Endothelial cell of umbilical vein (primary cell): ENCODE measurements around the gene GPR150. TPM values are rescaled to one million over a fixed set of nuclear protein-coding genes. Genes with fewer than 3 reads are reported as not detected.

Experiments
- BruUV-seq: library from RNA; stranded (reverse); fragments of 400-500 nt; replicated peaks from 2 replicates; lab custom pipeline; 2021; lab: Mats Ljungman, UMichigan
- CTCF ChIA-PET: fragments of 300-600, 350-600 bp; sonication (Branson Sonifier 250); formaldehyde crosslinking; loops from one replicate; lab custom pipeline; 2021; ENCODE audit warnings: antibody characterized with exemption, inconsistent platforms; lab: Charles Lee
- POLR2A ChIA-PET: fragments of 300-600, 350-600 bp; sonication (Branson Sonifier 250); formaldehyde crosslinking; loops from one replicate; lab custom pipeline; 2021; ENCODE audit warnings: antibody characterized with exemption, inconsistent platforms; lab: Charles Lee
- DNase-seq: peaks from one replicate; pipeline ENCODE4 v3.0.0-alpha.2; 2011; ENCODE audit warnings: low read depth, low spot score
- FAIRE-seq: peaks from 2 replicates; lab custom pipeline; 2011; peaks lifted over from hg19 to GRCh38; lab: Jason Lieb, UNC
- H2AFZ ChIP-seq: 2 replicates; pipeline ENCODE4 v1.6.0; 2012; ENCODE audit warnings: low read depth, low read length, control low read depth, inconsistent platforms
- H3K27ac ChIP-seq: 2 replicates; pipeline ENCODE4 v1.5.1; 2011; ENCODE audit warnings: low read depth, mild to moderate bottlenecking, control low read depth, low read length, moderate library complexity; ENCODE audit not compliant: insufficient read depth
- H3K27me3 ChIP-seq, 2 experiments: 2 replicates each; pipeline versions ENCODE4 v1.6.0 to v1.6.1; 2011; ENCODE audit warnings: low read length in 2 of 2, mixed read lengths in 1 of 2; ENCODE audit not compliant: control insufficient read depth in 2 of 2, insufficient read depth in 2 of 2
- H3K36me3 ChIP-seq, 2 experiments: 2 replicates in 1 of 2; 3 replicates in 1 of 2; pipeline ENCODE4 v1.5.1; 2011; ENCODE audit warnings: low read length in 2 of 2, mild to moderate bottlenecking in 1 of 2, moderate library complexity in 1 of 2; ENCODE audit not compliant: control insufficient read depth in 2 of 2, insufficient read depth in 2 of 2; ENCODE audit errors: extremely low read depth in 1 of 2
- H3K4me1 ChIP-seq: 3 replicates; pipeline ENCODE4 v1.5.1; 2011; ENCODE audit warnings: mild to moderate bottlenecking, low read length; ENCODE audit not compliant: control insufficient read depth, insufficient read depth; ENCODE audit errors: extremely low read depth
- H3K4me2 ChIP-seq: 2 replicates; pipeline ENCODE4 v1.6.1; 2011; ENCODE audit warnings: low read length, control low read depth, mixed read lengths; ENCODE audit not compliant: insufficient read depth
- H3K4me3 ChIP-seq, 3 experiments: fragments of 200-600 bp in 1 of 3; sonication (generic), shearing (Covaris generic) in 1 of 3; replicated peaks in 1 of 3; 2 replicates each; pipeline ENCODE4 v1.5.1; 2011 to 2016; ENCODE audit warnings: control low read depth in 3 of 3, low read length in 3 of 3, mild to moderate bottlenecking in 2 of 3, inconsistent platforms in 1 of 3, low read depth in 1 of 3, moderate library complexity in 1 of 3; ENCODE audit not compliant: insufficient read depth in 1 of 3
- H3K79me2 ChIP-seq: 2 replicates; pipeline ENCODE4 v1.6.0; 2012; ENCODE audit warnings: low read length, inconsistent platforms; ENCODE audit not compliant: control insufficient read depth, insufficient read depth
- H3K9ac ChIP-seq: replicated peaks from 2 replicates; pipeline ENCODE3; 2011; ENCODE audit warnings: low read length, control low read depth; ENCODE audit not compliant: insufficient read depth; ENCODE audit errors: extremely low read depth
- H3K9me1 ChIP-seq: replicated peaks from 3 replicates; pipeline ENCODE4 v1.6.0; 2011; ENCODE audit warnings: mild to moderate bottlenecking, low read length; ENCODE audit not compliant: control insufficient read depth, insufficient read depth; ENCODE audit errors: extremely low read depth
- H3K9me3 ChIP-seq: replicated peaks from 2 replicates; pipeline ENCODE4 v1.5.1; 2012; ENCODE audit warnings: low read length, inconsistent platforms; ENCODE audit not compliant: control insufficient read depth, insufficient read depth
- H4K20me1 ChIP-seq: replicated peaks from 2 replicates; pipeline ENCODE3; 2011; ENCODE audit warnings: mild to moderate bottlenecking, low read length; ENCODE audit not compliant: control insufficient read depth, insufficient read depth; ENCODE audit errors: extremely low read depth
- CTCF ChIP-seq, 2 donors: IDR thresholded peaks; 1 replicate in 1 of 2; 2 replicates in 1 of 2; pipeline ENCODE4 v1.5.1; 2011; ENCODE audit warnings: low read length in 2 of 2, mild to moderate bottlenecking in 2 of 2, moderate library complexity in 2 of 2, control low read depth in 1 of 2, inconsistent platforms in 1 of 2, low read depth in 1 of 2; ENCODE audit not compliant: insufficient read depth in 1 of 2; ENCODE audit errors: extremely low read depth in 1 of 2
- EZH2 ChIP-seq: IDR thresholded peaks from 2 replicates; pipeline ENCODE4 v1.6.1; 2012; ENCODE audit warnings: borderline replicate concordance, low read depth, mild to moderate bottlenecking, moderate library complexity, low read length, inconsistent platforms; ENCODE audit not compliant: severe bottlenecking
- FOS ChIP-seq: IDR thresholded peaks from 2 replicates; pipeline ENCODE4 v1.6.1; 2011; ENCODE audit warnings: mild to moderate bottlenecking, low read length, moderate library complexity, borderline replicate concordance; ENCODE audit not compliant: insufficient read depth
- GATA2 ChIP-seq: IDR thresholded peaks from 2 replicates; pipeline ENCODE4 v1.7.0; 2011; ENCODE audit warnings: low read depth, mild to moderate bottlenecking, moderate library complexity, mixed read lengths, low read length; ENCODE audit not compliant: insufficient read length, insufficient read depth
- JUN ChIP-seq: IDR thresholded peaks from 2 replicates; pipeline ENCODE4 v1.6.1; 2011; ENCODE audit warnings: borderline replicate concordance, low read depth; ENCODE audit not compliant: insufficient read length, insufficient read depth
- MAX ChIP-seq: IDR thresholded peaks from 2 replicates; pipeline ENCODE4 v1.6.1; 2011; ENCODE audit not compliant: insufficient read depth, insufficient read length
- MYC ChIP-seq: IDR thresholded peaks from one replicate; pipeline ENCODE4 v1.6.1; 2011; ENCODE audit warnings: mild to moderate bottlenecking, low read depth, low read length
- POLR2A ChIP-seq: IDR thresholded peaks from 2 replicates; pipeline ENCODE4 v1.6.1; 2012; ENCODE audit warnings: low read depth, mild to moderate bottlenecking, control low read depth, low read length
- POLR2AphosphoS5 ChIP-seq: IDR thresholded peaks from 2 replicates; pipeline ENCODE4 v1.6.1; 2012; ENCODE audit warnings: low read depth, mild to moderate bottlenecking, control low read depth, low read length, moderate library complexity; ENCODE audit not compliant: insufficient read depth
- dilution Hi-C: fragments of 300-500 bp; cut with MboI; formaldehyde crosslinking; loops from one replicate; pipeline ENCODE4 v1.15.0; 2019; ENCODE audit warnings: low sequenced_read_pairs; ENCODE audit not compliant: extremely low pct_ligation_motif_present
- intact Hi-C: fragments of 100-400 bp; cut with micrococcal nuclease; formaldehyde crosslinking; loops from one replicate; pipeline ENCODE4 v1.10.0; 2022
- polyA plus RNA-seq, 4 experiments: library from polyadenylated mRNA; depleted of rRNA in 3 of 4; stranded (reverse) in 3 of 4; unstranded in 1 of 4; fragments of >200 nt; gene quantifications; 2 replicates each; pipeline versions ENCODE4 v1.2.1 to v1.2.3, GENCODE V29; 2011 to 2012; ENCODE audit warnings: missing spikeins in 1 of 4
- total RNA-seq: library from RNA; stranded (reverse); gene quantifications from 2 replicates; pipeline ENCODE4 v1.2.3, GENCODE V29; 2021

Gene GPR150
- total and polyA plus RNA-seq, 2 donors (not counting 3 experiments of a cell fraction or from before 2014, with no cell fraction given) = 0.28 to 0.31 TPM

GRCh38 chr5:95627971-95628810 is 8.3 kb downstream of the GPR150 start:
- TF ChIP-seq EZH2 (no peak), POLR2A (no peak), JUN (no peak), MAX (no peak), MYC (no peak), CTCF (IDR thresholded peaks at IDR 0.05; ENCODE audit: extremely low read depth in 1 of 2, insufficient read depth in 1 of 2, low read depth in 1 of 2, low read length in 2 of 2) (no peak), POLR2AphosphoS5 (no peak), FOS (no peak), GATA2 (no peak)
- BruUV-seq = no TSS peak
- H3K4me1 ChIP-seq = peaks cover 9% of the 10 kb centered on the region
- H3K9ac ChIP-seq = no peak overlapping the region
- no peak overlapping the region for H3K4me3 ChIP-seq
- ChIA-PET POLR2A (no interaction called here), CTCF (no interaction called here)
- no peaks in the 10 kb centered on the region for H3K36me3 ChIP-seq
- dilution Hi-C loops = loop anchor here (25.0 kb wide), 1 partner anchor 209 kb away; no protein-coding TSS in a partner anchor
- no peaks in the 10 kb centered on the region for H3K9me3 ChIP-seq
- H2AFZ ChIP-seq = no peak overlapping the region
- DNase-seq (no peak), FAIRE-seq (no peak)
- no peak overlapping the region for H3K4me2 ChIP-seq
- H4K20me1 ChIP-seq = no peaks in the 10 kb centered on the region
- H3K9me1 ChIP-seq = no peaks in the 10 kb centered on the region
- no peaks in the 10 kb centered on the region for H3K27me3 ChIP-seq
- no peak overlapping the region for H3K27ac ChIP-seq
- intact Hi-C loops = no loop called here
- no peaks in the 10 kb centered on the region for H3K79me2 ChIP-seq
